Central memory CD4-positive, alpha-beta T cell (primary cell): ENCODE data around the gene ADORA1.

Experiments
- DNase-seq: peaks from one replicate; pipeline ENCODE4 v3.0.0; 2022

The ADORA1 gene

GRCh38 chr1:203161703-203162102 lies 34.2 kb downstream of the ADORA1 start:
- DNase-seq = no peak

GRCh38 chr1:203162403-203162802 lies 34.9 kb downstream of the ADORA1 start:
- DNase-seq = no peak

DNA sequence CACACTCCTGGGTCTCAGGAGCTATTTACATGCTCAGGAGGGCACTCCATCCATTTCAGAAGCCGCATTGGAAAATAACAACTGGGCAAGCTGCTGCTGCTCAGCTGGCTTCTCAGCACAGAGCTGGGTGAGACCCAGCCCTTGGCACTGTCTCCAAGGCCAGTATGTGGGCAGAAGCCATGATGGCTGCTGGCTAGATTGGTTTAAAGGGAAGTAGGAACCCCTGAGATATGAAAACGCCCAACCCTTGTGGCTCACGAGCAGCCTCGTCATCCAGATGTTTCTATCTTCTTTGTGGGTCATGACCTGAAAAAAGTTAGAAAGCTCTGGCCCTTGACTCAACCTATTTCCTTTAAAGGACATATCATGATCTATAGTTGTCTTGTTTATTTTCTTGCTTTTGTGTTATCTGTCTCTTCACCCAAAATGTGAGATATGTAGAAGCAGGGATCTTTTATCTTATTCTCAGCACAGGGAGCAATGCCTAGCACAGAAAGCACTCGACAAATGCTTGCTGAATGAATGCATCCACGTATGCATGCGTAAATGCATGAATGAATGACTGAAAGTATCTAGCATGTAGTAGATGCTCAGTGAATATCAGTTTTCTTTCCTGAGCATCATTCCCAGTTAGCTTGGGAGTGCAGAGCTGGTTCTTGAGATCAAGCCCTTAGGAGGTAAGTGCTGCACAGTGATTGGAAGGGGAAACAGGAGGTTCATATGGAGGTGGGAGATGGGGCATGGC lies 36.5 kb downstream of the ADORA1 start:
- no peak for DNase-seq

GRCh38 chr1:203165101-203165799 lies 37.7 kb downstream of the ADORA1 start:
- no peak for DNase-seq

DNA sequence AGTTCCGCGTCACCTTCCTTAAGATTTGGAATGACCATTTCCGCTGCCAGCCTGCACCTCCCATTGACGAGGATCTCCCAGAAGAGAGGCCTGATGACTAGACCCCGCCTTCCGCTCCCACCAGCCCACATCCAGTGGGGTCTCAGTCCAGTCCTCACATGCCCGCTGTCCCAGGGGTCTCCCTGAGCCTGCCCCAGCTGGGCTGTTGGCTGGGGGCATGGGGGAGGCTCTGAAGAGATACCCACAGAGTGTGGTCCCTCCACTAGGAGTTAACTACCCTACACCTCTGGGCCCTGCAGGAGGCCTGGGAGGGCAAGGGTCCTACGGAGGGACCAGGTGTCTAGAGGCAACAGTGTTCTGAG lies 38.3 kb downstream of the ADORA1 start:
- no peak for DNase-seq

- no peak for DNase-seq
Measured at GRCh38 chr1:203166192-203166940, 38.8 kb downstream of the ADORA1 start.

GRCh38 chr1:203167026-203167912 lies 39.7 kb downstream of the ADORA1 start:
- DNase-seq = no peak

- no peak for DNase-seq
Measured at GRCh38 chr1:203167913-203168200, 40.3 kb downstream of the ADORA1 start.

DNA sequence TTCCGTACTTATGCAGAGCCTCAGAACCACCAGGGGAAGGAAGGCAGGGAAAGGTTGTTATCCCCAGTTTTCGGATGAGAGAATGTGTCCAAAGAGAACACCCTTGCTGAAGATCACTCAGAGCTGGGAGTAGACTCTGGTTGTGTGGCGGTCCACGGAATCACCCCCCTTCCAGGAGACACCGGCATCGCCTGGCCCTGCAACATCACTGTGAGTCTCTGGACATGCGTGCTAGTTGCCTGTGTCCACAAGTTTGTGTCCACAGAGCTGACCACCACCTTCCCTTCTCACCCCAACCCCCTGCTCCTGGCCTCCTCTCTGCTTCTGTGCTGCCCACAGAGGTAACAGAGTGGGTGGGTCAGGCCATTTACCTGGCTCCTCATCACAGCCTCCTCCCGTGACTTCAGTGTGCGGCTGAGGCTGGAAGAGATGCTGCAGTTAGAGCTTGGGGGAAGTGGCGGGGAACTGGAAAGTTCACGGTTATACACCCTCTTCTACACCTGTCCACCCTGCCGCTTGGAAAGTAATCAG lies 40.8 kb downstream of the ADORA1 start:
- DNase-seq = no peak

DNA sequence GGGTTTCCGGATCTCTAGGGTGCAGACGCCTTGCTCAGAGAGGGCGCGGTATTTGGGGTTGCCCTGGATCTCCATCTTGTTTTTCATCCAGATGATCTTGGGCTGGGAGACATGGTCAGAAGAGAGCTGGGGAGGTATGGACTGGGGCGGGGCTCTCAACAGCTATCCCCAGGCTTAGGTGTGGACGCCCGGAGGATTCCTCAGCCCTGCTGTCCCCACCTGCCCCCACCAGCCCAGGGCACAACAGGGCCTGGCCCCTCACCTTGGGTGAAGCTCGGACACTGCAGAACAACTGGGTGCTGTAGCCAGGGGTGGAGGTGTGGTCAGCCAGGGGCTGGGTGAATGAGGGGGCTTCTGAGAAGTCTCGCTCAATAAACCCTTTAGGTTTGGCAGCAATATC lies 41.5 kb downstream of the ADORA1 start:
- no peak for DNase-seq

DNA sequence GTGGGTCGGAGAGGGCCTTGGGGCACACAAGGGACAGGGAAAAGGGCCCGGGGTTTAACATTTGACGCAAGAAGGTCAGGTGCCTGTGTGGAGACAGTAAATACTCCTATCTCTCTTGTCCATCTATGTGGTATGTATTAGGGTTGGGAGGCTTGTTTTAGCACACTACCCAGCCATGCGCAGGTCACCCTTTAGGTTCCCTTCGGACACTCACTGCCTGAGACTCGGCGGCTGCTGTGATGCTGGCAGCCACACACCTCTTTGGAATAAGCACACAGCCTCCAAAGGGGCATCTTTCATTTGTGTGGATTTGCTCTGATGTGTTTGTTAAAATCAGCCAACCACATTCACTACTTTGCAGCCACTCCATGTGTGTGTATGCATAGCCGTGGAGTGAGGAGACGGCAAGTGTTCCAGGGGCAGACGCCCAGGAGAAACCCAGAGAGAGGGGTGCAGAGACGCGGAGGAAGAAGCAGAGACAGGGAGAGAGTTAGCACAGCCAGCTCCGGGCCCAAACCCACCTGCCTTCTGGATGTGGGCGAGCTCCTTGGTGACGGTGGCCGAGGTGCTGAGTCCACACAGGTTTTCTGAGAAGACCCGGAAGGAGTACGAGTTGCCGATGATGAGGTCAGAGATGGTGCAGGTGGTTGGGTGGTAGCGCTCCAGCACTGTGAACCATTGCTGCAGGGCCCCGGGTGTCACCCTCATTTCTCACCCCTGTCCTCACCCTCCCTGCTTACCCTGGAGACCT lies 42.4 kb downstream of the ADORA1 start:
- DNase-seq = no peak

DNA sequence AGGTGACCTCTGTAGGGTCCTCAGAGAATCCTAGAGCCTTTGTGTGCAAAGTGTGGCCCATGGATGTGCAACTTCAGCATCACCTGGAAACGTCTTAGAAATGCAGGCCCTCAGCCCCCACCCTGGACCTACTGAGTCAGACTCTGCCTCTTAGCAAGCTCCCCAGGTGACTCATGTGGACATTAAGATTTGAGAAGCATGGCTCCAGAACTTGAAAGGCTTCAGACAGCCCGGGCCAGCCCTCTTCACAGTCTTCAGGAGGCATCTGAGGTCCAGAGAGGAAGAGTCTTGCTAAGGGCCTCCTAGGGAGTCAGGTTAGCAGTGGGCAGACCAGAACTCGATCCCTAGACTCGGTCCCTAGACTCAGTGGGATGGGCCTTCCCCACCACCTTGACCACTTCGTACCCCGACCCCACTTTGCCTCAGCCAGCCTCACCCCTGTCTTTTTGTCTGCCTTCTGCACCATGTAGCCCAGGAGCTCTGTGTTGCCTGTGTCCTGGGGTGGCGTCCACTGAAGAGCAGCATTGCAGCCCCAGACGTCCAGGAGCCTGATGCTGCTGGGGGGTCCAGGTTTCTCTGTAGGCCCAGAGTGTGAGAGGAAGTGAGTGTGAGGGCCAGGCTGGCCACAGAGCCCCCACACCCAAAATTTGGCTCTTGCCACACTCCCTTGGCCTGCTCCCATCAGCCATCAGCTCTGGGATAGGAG lies 43.3 kb downstream of the ADORA1 start:
- no peak for DNase-seq

- no peak for DNase-seq
Measured at GRCh38 chr1:203171341-203172183, 44.0 kb downstream of the ADORA1 start.

GRCh38 chr1:203172184-203173010 lies 44.9 kb downstream of the ADORA1 start:
- peak; percentile 11 for DNase-seq

- no peak for DNase-seq
Measured at GRCh38 chr1:203173011-203173555, 45.6 kb downstream of the ADORA1 start.

GRCh38 chr1:203173566-203173965 lies 46.0 kb downstream of the ADORA1 start:
- no peak for DNase-seq

- no peak for DNase-seq
Measured at GRCh38 chr1:203174324-203174985, 46.9 kb downstream of the ADORA1 start.

- DNase-seq = no peak
Measured at GRCh38 chr1:203175237-203175826, 47.8 kb downstream of the ADORA1 start, which contains the start of gene MYBPH. Gene MYBPH (minus strand): TSS chr1:203175826. CDS start chr1:203175755, 71 bp downstream.
